ENCODE measurements around the gene RABEP1. TPM values are rescaled to one million over a fixed set of nuclear protein-coding genes. Genes with fewer than 3 reads are reported as not detected.
"Not testable (repeated sequence)": the region's sequence is repeated elsewhere in the genome, so short reads cannot be mapped to it uniquely, and the experiment has no call there.

The RABEP1 gene
- total RNA-seq, 4 donors from 2014 or later: 14.9 to 59.7 (median 38.8) TPM

- Histone ChIP-seq H3K27me3 (no peaks in the 10 kb centered on the region), H3K36me3 (no peaks in the 10 kb centered on the region), H3K4me1 (no peaks in the 10 kb centered on the region), H3K4me3 (no peak overlapping the region), H3K9me3 (no peaks in the 10 kb centered on the region), H3K27ac (no peak overlapping the region)
- DNase-seq: no peak
- intact Hi-C loops (cut with DNase I; ENCODE audit: low total_unique reads): no loop called here
- TF ChIP-seq POLR2A (IDR thresholded peaks at IDR 0.05) (no peak), CTCF (IDR thresholded peaks at IDR 0.05) (no peak)
Measured at GRCh38 chr17:5430413-5430999, 148.4 kb downstream of the RABEP1 start.

GRCh38 chr17:5431234-5431633 lies 149.2 kb downstream of the RABEP1 start:
- H3K9me3 ChIP-seq; H3K36me3 ChIP-seq; H3K4me1 ChIP-seq; intact Hi-C loops (cut with DNase I; ENCODE audit: low total_unique reads); H3K27me3 ChIP-seq; DNase-seq; H3K27ac ChIP-seq; H3K4me3 ChIP-seq: not testable (repeated sequence)

GRCh38 chr17:5431949-5432556 lies 150.0 kb downstream of the RABEP1 start:
- no peak for TF ChIP-seq CTCF (IDR thresholded peaks at IDR 0.05)
- no peak for TF ChIP-seq POLR2A (IDR thresholded peaks at IDR 0.05)
- Histone ChIP-seq H3K4me1 (no peaks in the 10 kb centered on the region), H3K4me3 (no peak overlapping the region), H3K27ac (no peak overlapping the region), H3K27me3 (no peaks in the 10 kb centered on the region), H3K9me3 (no peaks in the 10 kb centered on the region), H3K36me3 (no peaks in the 10 kb centered on the region)
- no peak for DNase-seq
- intact Hi-C loops (cut with DNase I; ENCODE audit: low total_unique reads): no loop called here

GRCh38 chr17:5434984-5435383 lies 152.9 kb downstream of the RABEP1 start:
- H3K36me3 ChIP-seq: no peaks in the 10 kb centered on the region
- intact Hi-C loops (cut with DNase I; ENCODE audit: low total_unique reads): no loop called here
- H3K9me3 ChIP-seq: no peaks in the 10 kb centered on the region
- no peaks in the 10 kb centered on the region for H3K27me3 ChIP-seq
- DNase-seq: no peak
- peaks cover 5 to 7% of the 10 kb centered on the region in 2 donors for H3K4me1 ChIP-seq
- no peak overlapping the region for H3K4me3 ChIP-seq
- TF ChIP-seq POLR2A (IDR thresholded peaks at IDR 0.05) (no peak), CTCF (IDR thresholded peaks at IDR 0.05) (no peak)
- no peak overlapping the region for H3K27ac ChIP-seq

Other genes starting within 250 kb of the RABEP1 start
- under 1 TPM in 1 of 4 donors, not detected in 3; 0.55 TPM for gene SLC52A1, start 246.9 kb upstream of the RABEP1 start, total RNA-seq
- gene ZFP3, start 203.8 kb upstream of the RABEP1 start, total RNA-seq: 1 to 10 TPM; 1.5 to 8.6 (median 5.3) TPM
- gene ZNF232, start 170.4 kb upstream of the RABEP1 start, total RNA-seq: 10 to 100 TPM in 1 of 4 donors, 1 to 10 TPM in 2, under 1 TPM in 1; 0.51 to 12.7 (median 6.1) TPM
- 1 to 10 TPM in 1 of 4 donors, under 1 TPM in 2, not detected in 1; 0.21 to 2.6 (median 0.97) TPM for gene USP6, start 166.3 kb upstream of the RABEP1 start, total RNA-seq
- 10 to 100 TPM in 3 of 4 donors, 1 to 10 TPM in 1; 7.9 to 43.3 (median 14.3) TPM for gene ZNF594, start 90.4 kb upstream of the RABEP1 start, total RNA-seq
- gene SCIMP, start 47.4 kb upstream of the RABEP1 start, total RNA-seq: under 1 TPM in 2 of 4 donors, not detected in 2; 0.62 to 0.91 TPM
- 10 to 100 TPM; 24.7 to 69.8 (median 52.3) TPM for gene NUP88, start 137.4 kb downstream of the RABEP1 start, total RNA-seq
- gene RPAIN, start 137.9 kb downstream of the RABEP1 start, total RNA-seq: 10 to 100 TPM; 38.7 to 78.8 (median 46.9) TPM
- gene C1QBP, start 156.9 kb downstream of the RABEP1 start, total RNA-seq: 10 to 100 TPM; 49.2 to 98.4 (median 80.7) TPM
- 10 to 100 TPM in 2 of 4 donors, 1 to 10 TPM in 2; 7.4 to 15.7 (median 11.4) TPM for gene DHX33, start 186.7 kb downstream of the RABEP1 start, total RNA-seq
- 10 to 100 TPM; 10.2 to 61.4 (median 47.0) TPM for gene DERL2, start 203.9 kb downstream of the RABEP1 start, total RNA-seq
- 10 to 100 TPM in 2 of 4 donors, 1 to 10 TPM in 2; 5.6 to 39.2 (median 13.4) TPM for gene MIS12, start 204.3 kb downstream of the RABEP1 start, total RNA-seq

Data from uterus (tissue), 4 donors.